IPS-18c (cell line): ENCODE results near the gene SUSD3.

Experiments
- H3K4me3 ChIP-seq: 2 replicates; pipeline ENCODE4 v1.7.0; 2013; ENCODE audit warnings: low read depth, mild to moderate bottlenecking, low read length, moderate library complexity; ENCODE audit not compliant: insufficient read depth
- H3K9me3 ChIP-seq: one replicate; pipeline ENCODE4 v1.6.1; 2013; ENCODE audit warnings: mild to moderate bottlenecking, low read length, moderate library complexity; ENCODE audit not compliant: control insufficient read depth, insufficient read depth

SUSD3 gene

DNA sequence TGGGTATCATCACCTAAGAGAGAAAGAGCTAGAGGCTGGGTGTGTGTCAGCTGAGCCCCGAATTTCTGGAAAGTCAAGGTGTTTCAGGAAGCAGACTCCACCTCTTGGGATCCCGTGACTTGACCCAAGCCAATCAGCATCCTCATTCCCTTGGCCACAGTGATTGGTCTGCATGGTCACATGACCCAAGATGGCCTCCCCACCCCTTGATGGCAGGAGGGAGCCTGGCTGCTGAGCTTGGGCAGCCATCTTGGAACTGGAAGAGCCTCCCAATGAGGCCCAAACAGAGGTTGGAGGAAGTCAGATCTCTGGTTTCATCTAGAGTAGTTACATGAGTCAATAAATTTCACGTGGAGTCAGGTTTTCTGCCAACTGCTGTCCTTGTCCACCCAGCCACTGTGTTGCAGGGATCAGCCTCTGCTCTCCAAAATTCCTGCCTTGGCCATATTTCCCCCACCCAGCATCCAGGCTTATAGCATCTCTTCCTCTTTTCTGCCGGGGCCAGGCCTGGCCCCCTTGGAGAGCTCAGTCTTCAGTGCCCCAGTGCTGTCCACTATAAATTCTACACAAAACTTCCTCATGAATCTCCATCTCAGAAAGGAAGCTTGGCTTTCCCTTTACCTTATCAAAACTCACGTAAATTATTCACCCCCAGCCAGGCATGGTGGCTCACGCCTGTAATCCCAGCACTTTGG lies 17.2 kb upstream of the SUSD3 start:
- Histone ChIP-seq H3K4me3 (no peak overlapping the region), H3K9me3 (no peaks in the 10 kb centered on the region)

DNA sequence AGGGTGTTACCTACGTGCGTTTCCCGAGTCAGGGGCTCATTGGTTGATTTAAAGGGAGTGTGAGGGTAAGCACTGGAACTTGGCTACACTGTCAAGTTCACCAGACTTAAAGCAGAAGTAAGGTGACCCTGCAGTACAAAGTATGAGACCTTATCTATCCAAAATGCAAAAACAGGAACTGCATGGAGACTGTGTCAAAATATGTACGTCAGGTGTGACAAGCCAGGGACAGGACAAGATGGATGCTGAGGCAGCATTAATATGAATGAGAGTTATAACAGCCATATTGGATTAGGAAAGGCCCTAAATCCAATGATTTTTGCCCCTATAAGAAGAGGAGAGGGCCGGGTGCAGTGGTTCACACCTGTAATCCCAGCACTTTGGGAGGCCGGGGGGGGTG lies 15.4 kb upstream of the SUSD3 start:
- Histone ChIP-seq H3K4me3 (no peak overlapping the region), H3K9me3 (no peaks in the 10 kb centered on the region)

DNA sequence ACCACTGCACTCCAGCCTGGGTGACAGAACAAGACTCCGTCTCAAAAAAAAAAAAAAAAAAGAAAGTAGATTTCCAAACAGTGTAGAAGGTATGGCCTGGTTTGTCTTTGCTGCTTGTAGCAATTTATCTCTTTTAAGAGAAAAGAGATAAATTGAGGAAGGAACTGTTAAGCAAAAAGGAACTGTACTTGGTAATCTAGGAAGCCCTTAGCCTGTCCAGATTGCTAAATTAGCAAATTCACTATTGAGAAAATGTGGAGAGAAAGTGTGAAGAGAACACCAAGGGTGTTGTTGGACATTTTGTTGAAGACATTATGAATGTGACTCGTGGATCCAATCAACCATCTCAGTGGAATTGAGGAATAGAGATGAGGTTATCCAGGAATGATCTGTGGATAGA lies 13.0 kb upstream of the SUSD3 start:
- no peaks in the 10 kb centered on the region for H3K9me3 ChIP-seq

DNA sequence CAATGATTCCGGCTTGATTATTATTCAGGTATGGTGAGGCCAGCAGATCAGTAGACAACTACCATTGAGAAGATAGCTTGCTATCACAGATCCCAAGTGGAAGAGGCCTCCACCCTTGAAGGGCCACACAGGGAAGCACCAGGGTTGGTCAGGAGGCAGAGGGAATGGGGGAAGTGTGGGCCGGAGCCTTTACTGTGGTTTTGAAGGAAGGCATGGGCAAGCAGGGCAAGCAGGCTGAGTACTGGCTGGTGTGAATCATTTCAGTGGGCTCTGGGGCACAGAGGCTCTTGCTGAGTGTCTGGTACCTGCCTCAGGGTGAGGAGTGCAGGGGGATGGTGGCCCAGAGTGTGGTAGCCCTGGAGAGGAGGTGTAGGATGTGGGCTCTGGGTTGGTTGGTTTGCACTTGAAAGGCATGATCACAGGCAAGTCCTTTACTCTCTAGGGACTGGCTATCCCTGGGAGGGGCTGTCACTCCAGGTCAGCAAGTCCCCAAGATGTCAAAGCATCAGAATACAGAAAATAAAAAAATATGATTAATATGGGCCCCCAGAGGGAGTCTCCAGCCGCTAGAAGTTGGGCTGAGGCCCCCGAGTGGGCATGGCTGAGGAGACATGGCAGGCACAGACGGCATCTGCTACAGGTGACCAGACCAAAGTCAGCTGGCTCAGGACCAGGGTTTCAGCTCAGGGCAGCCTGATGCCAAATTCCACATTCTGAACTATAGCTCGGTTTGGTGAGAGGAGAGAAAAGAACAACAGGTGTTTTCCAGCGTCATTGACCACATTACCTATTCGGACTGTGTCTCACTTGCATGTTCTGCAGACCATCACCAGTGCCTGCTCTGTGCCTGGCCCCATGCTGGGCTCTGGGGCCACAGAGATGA lies 9.7 kb upstream of the SUSD3 start:
- H3K9me3 ChIP-seq = peaks cover 2% of the 10 kb centered on the region
- H3K4me3 ChIP-seq = no peak overlapping the region

More for the DNA sequence above, 13.0 kb upstream of the SUSD3 start:
- H3K4me3 ChIP-seq = no peak overlapping the region

DNA sequence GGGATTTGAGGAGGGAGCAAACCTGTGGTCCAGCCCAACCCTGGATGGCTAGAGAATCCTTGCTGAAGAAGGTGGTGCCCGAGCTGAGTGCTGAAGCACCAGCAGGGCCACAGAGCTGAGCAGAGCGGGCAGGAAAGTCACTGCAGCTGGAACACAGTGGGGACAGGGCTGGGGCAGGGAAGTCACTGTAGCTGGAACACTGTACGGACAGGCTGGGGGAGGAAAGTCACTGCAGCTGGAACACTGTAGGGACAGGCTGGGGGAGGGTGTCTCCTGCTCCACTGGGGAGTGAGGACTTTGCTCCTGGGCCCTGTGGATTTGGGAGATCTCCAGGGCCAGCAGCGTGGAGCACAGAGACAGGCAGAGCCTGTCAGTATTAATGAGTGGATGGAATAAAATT lies 9.0 kb upstream of the SUSD3 start:
- no peak overlapping the region for H3K4me3 ChIP-seq
- H3K9me3 ChIP-seq = peaks cover 2% of the 10 kb centered on the region

DNA sequence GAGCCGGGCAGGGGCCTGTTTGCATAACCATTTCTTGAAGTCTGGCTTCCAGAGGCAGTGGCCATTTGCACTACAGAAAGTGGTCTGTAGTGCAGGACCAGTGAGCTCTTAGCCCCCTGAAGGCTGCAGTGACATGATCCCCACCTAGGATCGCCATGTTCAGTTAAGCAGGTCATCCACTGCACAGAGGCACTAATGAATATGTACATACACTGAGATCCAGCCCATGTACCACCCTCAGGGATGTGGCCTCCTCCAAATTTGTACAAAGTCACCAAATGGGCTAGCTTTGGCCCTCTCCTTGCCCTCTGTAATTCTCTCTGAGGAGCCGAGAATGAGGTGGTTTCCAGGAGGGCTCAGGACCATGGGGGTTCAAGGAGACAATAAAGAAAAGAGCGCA lies 8.3 kb upstream of the SUSD3 start:
- H3K9me3 ChIP-seq = peaks cover 2% of the 10 kb centered on the region

DNA sequence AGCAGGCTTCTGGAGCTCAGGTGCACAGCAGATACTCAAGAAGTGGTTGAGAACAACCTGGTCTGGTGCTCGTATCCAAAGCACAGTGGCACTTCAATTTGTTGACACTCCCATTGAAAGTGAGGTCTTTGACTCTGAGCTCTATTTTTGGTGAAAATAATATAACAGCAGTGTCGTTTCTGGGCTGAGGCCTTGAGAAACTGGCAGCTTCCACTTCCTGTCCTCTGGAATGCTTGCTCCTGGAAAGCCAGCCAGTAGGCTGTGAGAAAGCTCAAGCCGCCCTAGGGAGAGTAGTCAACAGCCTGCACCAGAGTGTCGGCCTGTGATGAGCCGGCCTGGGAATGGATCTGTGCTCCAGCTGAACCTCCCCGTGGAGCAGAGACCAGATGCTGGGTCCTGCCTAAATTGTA lies 6.8 kb upstream of the SUSD3 start:
- H3K9me3 ChIP-seq = peaks cover 2% of the 10 kb centered on the region
- H3K4me3 ChIP-seq = no peak overlapping the region

More for the DNA sequence above, 8.3 kb upstream of the SUSD3 start:
- no peak overlapping the region for H3K4me3 ChIP-seq

DNA sequence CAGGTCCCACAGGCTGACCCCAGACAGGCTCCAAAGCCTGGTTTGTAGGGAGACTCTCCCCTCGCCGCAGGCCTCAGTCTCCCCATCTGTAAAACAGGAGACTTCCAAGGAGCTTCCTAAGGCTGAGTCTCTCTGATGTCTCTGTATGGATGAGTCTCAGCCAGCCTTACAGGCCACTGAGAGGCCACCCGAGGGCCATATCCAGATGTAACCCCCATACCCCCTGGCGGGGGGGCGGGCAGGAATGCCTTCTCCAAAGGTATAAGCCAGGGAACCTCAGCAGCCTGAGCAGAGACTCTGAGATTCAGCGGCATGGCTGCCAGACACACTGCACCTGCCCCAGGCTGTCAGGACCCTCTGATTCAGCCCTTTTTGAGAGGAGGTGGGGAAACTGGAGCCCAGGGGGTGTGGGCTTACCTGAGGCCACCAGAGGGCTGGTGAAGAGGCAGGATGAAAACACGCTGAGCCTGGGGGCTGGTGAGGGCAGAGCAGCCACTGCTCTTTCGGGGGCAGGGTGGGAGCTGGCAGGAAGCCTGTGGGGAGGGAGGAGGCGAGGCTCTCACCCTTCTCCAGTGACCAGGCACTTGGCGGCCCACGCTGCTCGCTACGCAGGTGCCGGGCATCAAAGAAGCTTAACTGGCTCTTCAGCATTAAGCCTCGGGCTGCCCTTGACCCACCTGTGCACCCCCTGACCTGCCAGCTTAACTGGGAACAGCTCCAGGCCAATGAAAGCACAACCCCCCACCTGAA lies 5.5 kb upstream of the SUSD3 start:
- Histone ChIP-seq H3K9me3 (peaks cover 2% of the 10 kb centered on the region), H3K4me3 (no peak overlapping the region)

DNA sequence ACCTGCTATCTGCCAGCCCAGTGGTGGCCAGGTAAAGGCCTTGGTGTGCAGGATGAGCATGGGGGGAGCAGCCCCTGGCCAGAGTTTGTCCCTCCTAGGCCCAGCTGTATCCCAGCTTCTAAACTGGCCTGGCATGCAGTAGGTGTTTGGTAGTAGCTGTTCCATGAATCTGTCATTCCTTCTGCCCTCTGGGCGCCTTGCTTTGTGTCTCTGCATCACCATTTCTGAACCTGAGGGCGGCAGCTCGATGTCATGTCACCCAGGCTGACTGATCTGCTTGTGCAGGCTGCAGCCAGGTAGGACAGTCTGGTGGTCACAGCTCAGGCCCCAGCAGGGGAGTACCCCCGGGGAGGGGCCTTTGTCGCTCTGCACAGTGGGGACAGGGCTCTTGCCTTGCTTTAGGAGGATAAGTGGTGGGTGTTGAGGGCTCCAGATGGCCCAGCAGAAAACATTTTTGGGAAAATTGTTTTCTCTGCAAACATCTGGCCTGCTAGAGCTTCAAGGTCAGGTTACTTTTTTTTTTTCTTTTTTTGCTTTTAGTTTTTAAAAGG lies 4.6 kb upstream of the SUSD3 start:
- Histone ChIP-seq H3K4me3 (no peak overlapping the region), H3K9me3 (peaks cover 2% of the 10 kb centered on the region)

DNA sequence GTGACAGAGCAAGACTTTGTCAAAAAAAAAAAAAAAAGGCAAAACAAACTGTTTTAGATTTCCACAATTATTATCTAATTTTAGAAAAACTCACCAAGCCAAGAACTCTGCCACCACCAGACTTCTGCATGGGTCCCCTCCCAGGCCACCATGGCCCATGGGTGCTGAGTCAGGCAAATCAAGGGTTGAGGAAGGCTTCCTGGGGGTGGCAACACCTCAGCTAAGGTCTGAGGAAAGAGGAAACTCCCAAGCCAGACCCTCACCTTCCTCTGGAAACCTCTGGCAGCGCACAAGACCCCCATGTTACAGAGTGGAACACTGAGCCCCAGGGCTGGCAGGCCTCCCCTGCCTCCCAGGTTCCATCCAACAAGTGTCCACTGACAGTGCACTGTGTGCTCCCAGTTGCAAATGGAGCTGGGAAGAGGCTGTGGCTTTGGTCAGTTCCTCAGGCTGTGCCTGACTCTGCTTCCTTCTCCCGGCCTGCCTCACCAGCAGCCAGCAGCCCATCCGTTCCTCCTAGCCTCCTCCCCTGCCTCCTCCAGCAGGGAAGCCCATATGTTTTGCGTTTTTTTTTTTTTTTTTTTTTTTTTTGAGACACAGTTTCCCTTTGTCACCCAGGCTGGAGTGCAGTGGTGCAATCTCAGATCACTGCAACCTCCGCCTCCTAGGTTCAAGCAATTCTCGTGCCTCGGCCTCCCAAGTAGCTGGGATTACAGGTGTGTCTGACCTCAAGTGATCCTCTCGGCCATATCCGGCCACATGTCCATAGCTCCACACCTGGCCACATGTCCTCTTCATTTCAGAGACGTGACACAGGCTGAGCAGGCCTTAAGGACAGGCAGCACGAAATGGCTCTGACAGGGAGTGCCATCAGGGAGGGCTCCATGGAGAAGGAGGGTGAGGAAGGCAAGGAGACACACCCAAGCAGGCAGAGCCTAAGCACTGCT lies 3.5 kb upstream of the SUSD3 start:
- peaks cover 2% of the 10 kb centered on the region for H3K9me3 ChIP-seq
- no peak overlapping the region for H3K4me3 ChIP-seq

DNA sequence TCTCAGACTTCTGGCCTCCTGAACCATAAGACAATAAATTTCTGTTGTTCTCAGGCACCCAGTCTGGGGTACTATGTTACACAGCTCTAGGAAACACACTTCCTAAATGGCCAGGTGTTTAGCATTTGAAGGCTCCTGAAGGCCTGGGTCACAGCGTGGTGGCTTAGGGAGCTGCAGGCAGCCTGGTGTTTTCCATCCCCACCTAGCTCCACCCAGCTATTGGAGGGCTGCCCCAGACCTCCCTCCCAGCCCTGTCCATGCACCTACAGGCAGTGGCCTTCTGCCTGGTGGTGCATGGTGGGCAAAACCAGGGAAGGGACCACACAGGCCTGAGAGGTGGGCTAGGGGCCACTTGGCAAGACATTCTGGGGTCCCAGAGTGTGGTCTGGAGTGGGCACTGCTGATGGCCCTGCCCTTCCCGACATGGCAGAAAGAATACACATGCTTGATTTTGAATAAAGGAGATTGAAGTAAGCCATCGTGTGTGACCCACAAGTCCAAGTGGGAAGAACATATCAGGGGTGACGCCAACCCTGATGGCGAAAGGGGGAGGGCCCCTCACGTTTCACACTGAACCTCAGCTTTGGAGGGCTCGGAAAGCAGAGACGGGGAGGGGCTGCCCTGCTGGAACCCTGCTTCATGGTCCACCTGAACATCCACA lies 1.3 kb upstream of the SUSD3 start:
- H3K9me3 ChIP-seq = peaks cover 2% of the 10 kb centered on the region
- no peak overlapping the region for H3K4me3 ChIP-seq

DNA sequence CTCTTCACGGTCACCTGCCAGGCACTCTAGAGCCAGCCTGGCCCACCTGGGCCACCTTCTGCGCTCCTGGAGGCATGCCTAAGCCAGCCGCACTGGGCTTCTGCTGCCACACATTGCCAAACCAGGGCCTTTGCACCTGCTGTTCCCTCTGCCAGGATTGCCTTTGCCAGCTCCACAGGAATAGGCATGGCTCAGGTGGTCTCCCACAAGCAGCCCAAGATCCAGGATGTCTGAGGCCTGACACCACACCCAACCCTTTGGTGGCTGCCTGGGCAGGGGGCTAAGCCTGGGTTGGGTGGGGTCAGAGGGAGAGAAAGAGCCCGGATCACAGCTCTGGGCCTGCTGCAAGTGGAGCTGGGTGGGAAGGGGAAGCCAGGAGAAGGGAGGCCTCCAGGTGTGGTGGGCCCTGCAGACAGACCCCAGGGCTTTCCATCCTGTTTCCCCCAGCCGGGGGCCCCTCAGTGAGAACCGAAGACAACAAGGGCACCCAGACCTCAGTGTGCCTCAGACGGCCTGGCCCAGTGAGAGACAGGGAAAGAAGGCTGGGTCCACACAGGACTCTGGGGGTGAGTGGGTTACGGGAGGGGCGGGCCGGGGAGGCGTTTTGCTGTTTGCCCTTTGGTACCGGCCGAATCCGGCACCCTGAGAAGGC lies 672 bp upstream of the SUSD3 start:
- Histone ChIP-seq H3K9me3 (peaks cover 2% of the 10 kb centered on the region), H3K4me3 (no peak overlapping the region)

DNA sequence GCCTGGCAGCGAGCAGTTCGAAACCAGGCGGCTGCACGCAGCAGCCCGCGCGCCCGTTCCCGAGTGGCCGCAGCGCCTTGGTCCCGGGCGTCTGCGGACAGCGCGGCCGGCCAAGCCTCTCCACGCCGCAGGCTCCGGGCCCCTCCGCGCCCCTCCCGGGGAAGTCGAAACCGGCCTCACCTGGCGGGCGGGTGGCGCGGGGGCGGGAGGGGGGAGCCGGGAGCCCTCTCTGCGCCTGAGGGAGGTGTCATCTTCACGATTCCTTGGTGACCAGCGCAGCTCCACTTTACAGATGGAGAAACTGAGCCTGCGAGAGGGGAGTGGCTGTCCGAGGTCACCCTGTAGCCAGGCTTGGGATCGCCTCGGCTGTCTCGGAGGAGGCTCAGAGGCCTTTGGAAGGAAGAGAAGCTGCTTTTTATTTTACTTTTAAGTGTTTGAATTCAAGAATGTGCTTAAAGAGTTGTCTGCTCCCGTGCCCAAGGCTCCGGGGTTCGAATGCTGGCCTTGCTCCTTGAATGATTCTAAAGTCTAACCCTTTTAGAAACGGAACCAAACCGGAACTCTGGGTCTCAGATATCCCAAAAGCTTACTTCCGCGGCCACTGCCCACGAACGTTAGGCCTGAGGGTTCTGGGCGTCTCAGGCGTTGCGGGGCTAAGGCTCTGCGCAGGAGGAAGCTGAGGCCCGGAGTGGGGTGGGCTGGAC lies 662 bp downstream of the SUSD3 start:
- Histone ChIP-seq H3K9me3 (no peaks in the 10 kb centered on the region), H3K4me3 (peak overlapping the region; percentile 44; the same call in 1 of the 2 replicates)

DNA sequence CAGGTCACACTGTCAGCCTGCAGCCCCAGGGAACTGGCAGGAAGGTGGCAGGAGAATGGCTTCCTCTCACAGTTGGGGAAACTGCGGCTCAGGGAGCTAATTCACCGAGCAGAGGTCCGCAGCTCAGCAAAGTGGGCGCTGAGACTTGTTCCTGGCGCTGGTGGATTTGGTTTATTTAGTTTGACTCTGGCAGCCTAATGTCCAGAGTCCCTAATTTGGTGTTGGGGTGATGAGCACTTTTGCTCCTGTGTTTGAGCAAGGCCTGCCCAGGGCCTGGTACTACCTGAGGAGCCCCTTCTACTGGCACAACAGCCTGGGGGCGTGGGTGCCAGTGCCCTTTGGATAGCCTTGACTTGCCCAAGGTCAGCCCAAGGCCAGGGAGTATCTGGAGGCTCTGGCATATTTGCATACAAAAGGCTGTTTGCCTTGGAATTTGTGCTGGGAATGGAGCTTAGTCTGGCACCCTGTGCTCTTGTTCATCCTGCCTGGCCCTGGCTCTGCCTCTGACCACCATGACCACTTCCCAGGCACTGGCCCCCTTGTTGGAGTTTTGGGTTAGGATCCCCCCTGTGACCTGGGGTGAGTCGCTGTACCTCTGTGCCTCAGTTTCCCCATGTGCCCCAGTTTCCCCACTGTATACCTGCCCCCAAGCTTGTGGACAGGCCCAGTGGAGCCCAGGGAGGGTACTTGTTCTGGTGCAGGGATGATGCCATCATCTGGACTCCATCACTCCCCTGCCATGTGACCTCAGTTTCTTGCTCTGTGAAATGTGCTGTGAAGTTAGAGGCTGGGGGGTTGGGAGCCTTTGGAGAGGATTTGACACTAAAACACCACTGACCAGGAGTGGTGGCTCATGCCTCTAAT lies 1.4 kb downstream of the SUSD3 start:
- H3K4me3 ChIP-seq = no peak overlapping the region
- no peaks in the 10 kb centered on the region for H3K9me3 ChIP-seq
